ACHN (cell line): ENCODE data around the gene ARHGAP23.
"Not testable (repeated sequence)": the region's sequence is repeated elsewhere in the genome, so short reads cannot be mapped to it uniquely, and the experiment has no call there.

ENCODE experiments used
- DNase-seq: peaks from one replicate; pipeline ENCODE4 v3.0.0-alpha.2; 2015
- in situ Hi-C: cut with HindIII; loops from 2 replicates; pipeline ENCODE4 v1.10.0; 2017; ENCODE audit warnings: low sequenced_read_pairs, low pct_ligation_motif_present, low pct_unique_long_range_greater_than_20kb

The ARHGAP23 gene

DNA sequence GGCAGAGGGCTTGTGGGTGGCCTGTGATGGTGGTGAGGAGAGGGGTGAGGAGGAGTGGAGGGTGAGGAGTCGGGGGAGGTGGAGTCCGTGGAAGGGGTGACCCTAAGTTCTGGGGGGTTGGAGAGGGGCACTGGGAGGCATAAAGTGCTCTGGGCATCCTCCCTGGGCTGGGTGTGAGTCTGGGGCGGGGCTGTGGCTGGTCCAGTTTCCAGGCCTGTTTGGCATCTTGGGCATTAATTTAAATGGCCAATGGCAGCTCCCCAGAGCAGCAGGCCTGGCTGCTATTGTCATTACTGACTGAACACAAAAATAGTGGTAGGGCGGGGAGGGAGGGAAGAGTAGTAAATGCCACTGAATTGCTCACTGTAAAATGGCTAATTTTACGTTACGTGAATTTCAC lies 7.7 kb upstream of the ARHGAP23 start:
- in situ Hi-C loops: no loop called here
- DNase-seq: no peak

DNA sequence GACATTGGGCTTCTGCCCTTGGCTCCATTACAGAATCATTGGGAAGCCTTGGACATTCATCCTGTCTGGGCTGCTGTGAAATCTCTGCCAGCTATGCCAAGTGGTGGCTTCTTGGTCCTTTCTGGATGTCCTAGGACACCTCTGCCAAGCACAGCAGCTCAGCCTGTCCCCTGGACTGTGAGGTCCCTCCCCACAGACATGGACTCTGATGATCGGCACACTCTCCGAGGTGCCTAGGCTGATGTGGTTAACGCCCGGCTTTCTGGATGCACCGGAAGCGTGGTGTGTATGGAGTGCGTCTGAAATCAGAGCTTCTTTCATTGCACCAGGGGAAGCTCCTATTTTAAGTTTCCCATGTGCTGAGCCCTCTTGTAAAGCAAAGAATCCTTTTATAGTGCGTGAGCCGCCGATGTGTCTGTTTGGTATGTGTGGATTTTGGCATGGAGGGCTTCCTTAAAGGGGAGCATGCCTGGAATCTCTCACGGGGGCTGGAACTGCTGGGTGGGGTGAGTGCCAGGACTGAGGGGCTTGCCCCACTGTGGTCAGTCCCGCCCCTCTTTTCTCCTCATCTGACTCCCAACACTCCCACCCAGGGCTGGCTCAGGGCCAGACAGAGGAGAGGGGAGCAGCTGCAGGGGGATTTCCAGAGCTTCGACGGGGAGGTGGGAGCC lies 7.0 kb upstream of the ARHGAP23 start:
- DNase-seq: no peak
- in situ Hi-C loops: no loop called here

DNA sequence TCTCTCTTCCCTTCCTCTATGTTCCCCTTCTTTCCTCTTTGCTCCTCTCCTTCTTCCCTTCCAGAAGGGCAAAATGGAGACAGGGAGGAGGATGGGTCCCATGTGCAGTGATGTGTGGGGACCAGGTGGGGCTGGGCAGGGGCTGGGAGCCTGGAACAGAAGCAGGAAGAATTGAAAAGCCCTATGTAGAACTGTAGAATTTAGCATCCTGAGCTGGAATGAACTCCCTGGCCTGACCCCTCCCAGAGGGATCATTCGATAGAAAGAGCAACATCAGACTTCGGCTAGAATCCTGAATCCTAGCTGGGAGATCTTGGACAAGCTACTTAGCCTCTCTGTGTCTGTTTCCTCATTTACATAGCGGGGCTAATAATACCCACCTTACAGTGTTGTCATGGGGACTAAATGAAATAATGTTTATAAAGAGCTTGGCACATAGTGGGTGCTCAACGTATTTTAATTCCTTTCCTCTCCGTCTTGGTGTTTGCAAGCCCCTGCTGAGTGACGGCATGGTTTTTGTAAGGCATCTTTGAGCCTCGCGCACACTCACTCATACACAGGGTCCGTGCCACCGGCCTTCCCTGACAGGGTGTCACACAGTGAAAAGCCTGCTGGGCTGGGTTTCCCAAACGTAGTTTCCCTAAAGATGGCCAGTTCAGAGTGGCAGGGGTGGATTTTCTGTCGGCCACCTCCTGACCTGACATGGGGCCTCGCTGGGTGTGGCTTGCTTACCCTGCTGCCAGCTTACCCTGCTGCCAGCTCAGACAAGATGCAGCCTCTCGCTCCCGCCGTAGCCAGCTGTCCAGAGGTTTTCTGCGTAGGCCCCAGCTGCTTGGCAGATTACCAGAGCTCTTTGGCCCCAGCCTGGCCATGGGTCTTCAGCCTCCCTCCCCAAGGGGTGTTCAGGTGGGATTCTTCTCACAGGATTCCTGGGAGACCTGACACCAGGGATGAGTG lies 6.1 kb upstream of the ARHGAP23 start:
- in situ Hi-C loops: no loop called here
- no peak for DNase-seq

DNA sequence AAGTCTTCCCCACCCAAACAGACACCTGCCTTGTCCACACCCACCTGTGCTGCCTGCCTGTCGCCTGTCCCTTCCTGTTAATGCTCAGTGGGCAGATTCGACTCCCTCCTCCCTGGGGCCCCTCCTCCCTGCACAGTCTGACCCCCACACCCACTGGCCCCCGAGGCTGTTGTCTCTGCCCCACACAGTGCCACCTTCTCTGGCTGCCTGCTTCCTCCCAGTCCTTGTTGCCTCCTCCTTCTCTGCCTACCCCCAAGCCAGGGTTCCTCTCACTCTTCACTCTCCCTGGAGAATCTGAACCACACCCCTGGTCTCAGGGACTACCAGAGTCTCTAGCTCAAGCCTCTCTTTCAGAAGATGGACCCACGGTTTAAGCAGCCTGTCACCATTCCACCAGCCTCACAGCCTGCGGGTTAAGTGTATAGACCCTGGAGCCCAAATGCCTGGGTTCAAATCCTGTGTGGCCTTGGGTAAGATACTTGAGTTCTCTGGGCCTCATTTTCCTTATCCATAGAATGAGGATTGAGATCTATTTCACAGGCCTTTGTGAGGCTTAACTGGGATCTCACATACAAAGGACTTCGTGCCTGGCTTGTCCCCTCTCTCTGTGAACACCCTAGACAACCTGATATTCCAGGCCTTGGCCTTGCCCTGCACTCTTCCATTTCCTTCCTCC lies 3.8 kb upstream of the ARHGAP23 start:
- no peak for DNase-seq
- in situ Hi-C loops: no loop called here

DNA sequence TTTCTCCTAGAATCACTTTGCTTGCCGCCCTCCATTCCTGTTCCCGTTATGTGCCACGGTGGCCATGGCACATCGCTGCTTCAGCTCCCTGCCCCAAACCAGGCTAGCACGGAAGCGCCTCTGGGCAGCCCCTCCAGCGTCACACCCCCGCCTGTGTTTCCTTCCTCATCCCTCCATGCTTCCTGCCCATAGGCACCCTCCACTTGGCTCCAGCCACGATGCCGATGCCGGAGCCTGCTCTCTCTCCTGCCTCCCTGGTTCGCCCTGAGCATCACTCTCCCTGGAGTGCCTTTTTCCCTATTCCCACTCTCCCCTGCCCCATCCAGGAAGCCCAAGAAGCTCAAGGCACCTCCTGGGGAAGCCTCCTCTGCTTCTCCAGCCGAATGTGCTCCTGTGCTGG lies 3.2 kb upstream of the ARHGAP23 start:
- in situ Hi-C loops: no loop called here
- DNase-seq: no peak

DNA sequence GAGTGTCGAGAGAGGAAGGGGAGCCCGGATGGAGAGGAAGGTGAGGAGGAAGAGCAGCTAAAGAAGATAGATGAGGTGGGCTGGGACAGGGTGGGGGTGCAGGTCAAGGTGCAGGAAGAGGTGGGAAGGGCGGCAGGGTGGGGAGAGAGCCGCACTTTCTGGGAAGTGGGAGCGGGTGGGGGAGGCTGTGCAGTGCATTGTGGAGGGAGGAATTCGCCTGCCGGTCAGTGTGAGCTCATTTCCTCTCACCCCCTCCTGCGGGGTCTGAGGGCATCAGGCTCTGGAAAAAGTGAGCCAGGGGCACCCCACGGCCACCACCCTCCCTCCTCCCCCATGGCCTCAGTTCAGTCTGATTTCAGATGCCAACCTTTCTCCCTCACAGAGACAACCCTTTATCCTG lies 2.5 kb upstream of the ARHGAP23 start:
- DNase-seq: no peak
- in situ Hi-C loops: no loop called here

DNA sequence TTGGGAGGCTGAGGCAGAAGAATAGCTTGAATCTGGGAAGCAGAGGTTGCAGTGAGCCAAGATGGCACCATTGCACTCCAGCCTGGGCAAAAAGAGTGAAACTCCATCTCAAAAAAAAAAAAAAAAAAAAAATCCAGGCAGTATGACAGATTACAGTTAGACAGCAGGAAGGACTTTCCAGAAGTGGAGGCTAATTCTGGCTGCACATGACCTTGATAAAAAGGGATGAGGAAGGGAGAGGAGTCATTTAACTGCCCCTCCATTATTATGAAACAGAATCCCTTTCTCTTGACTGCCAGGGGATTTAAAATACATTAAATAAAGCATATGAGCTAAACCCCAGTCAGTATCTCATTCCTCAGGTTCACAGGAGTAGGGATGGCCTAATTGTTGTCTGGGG lies 1.8 kb upstream of the ARHGAP23 start:
- DNase-seq: no peak
- in situ Hi-C loops: no loop called here

DNA sequence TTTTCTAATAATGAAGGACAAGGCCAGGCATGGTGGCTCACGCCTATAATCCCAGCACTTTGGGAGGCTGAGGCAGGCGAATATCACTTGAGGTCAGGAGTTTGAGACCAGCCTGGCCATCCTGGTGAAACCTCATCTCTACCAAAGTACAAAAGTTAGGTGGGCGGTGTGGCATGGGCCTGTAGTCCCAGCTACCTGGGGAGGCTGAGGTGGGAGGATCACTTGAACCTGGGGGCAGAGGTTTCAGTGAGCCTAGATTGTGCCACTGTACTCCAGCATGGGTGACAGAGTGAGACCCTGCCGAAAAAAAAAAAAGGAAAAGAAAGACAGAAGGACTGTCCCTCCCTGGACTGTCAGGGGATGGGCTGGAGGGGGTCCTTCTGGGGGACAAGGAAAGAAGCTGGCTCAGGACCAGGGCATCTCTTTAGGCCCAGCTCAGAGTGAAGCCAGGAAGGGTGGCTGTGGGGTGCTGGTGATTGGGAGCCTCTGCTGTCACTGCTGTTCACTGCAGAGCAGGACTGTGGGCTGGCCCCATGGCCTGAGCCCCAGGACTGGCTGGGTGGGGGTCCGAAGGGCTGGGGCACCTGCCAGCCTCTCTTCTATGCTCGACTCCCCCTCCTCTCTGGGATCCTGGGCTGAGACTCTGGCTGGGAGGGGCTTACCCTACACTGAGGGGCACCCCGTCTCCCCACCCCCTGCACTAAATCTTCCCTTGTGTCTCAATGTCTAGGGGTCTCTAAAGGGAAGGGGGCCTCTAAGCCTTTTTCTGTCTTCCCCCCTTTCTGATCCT lies 909 bp upstream of the ARHGAP23 start:
- in situ Hi-C loops: no loop called here
- DNase-seq: no peak

DNA sequence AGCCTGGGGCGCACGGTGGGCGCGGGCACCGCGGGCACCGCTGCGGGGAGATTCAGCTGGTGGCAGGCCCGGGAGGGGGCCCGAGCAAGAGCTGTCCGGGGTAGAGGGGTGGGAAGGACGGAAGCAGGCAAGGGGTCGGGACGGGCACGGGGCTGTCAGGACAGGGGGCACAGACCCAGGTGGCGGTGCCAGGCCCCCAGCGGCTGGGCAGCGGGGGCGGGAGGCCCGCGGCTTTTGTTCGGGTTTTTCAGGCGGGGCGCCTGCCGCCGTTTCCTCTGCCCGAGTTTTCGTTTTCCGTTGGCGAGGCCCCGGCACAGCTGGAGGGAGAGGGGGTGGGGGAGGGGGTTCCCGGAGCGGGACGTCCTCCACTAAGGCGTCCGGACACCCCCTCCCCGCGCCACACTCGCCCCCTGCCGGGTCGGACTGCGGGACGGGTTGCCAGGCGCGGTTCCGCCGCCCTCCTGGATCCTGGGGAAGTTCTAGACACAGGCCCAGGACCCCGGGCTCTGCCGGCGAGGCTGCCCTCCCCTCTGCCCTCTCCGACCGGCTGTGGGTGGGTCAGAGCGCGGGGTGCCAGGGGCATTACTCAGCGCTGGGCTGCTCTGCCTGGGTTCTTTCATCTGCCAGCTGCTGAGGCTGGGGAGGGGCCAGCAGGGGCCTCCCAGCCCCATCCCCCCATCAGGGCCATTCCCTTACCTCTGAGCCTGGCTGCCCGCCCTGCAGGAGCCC lies 543 bp downstream of the ARHGAP23 start:
- peak; percentile 76 for DNase-seq
- in situ Hi-C loops: no loop called here

DNA sequence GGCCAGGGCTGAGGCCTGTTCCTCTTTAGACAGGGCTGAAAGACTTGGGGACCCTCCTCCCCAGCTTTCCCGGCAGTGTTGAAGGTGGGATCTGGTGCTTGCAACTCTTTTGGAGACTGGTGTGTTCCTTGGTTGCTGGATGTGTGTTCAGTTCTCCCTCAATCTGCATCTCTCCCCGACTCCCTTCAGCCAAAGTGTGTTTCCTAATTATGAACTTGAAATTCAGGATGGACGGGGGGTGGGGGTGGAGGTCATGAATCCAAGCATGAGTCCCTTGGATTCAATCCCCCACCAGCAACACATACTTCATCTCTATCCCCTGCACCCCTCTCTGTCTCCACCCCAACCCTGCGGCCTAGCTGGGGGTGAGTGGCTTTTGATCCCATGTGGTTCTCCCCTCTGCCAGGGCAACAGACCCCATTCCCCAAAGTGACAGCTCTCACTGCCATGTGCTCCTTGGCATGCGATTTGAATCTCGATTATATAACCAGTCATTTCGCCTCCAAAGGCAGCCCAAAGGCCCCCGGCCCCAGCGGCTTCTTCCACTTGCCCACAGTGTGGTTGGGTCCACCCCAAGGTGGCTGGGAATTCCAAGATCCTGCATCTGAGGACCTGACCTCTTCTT lies 1.3 kb downstream of the ARHGAP23 start:
- in situ Hi-C loops: no loop called here
- DNase-seq: no peak

DNA sequence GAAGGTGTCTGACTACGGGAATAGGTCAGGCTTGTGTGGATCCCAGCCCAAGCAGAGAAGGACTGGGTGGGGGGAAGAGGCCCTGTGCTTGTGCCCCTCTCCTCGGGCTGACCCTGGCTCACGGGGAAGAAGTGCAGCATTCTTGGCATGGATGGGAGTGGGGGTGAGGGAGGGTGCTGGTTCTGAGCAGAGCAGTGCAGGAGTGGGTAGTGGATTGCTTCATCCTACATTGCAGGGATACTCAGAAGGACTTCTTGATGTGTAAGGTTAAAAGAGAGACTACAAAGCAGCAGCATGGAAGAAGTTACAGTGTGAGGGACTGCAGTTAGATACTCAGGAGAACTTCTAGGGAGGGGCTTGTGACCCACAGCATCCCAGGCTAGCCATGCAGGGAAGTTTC lies 2.1 kb downstream of the ARHGAP23 start:
- in situ Hi-C loops: no loop called here
- no peak for DNase-seq

DNA sequence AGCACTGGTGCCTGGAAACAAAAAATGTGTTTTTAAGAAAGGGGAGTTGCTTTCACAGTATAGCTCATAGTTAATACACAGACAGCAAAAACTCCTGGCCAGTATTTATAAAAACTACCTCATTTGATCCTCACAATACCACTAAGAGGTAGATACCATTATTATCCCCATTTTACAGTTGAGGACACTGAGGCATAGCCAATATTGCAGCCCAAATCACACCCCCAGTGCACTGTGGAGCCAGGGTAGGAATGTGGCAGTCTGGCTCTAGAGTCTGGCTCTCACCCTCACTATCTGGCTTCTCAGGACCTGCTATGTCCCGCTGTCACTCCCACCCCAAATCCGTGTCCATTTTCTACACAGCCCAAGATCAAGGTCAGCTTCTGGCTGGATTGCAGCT lies 2.6 kb downstream of the ARHGAP23 start:
- in situ Hi-C loops: no loop called here
- DNase-seq: no peak

DNA sequence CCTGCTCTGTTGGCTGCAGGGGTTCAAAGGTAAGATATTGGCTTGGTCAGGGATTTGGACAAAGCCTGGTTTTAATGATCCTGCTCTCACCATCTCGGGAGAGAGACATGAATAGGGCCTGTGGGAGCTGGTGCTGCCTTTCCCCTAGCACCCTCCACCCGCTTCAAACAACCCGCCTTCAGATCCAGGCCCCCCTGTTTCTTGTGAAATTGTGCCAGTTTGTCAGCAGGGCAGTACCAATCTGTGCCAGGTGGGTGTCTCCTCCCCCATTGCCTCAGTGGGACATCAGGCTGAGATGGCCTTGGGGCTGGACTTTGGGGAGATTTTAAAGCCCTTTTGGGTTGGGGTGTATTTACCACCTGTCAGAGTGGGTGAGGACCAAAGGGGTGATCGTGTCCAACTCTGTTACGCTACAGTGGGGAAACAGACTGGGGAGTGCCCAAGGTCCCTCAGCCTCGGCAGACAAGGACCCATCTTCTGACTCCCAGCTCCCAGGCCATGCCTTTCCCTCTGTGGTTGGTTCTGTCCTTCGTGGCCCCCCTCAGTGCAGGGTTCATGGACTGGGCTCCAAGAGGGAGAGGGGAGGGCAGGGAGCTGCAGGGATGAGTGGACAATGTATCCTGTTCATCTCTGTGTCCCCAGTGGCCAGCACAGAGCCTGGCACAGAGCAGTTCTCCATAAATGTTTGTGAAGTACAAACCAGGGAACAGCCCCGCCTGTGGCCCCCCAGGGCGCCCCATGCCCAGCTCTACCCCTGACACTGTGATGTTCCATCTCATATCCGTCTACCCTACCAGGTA lies 3.3 kb downstream of the ARHGAP23 start:
- DNase-seq: no peak
- in situ Hi-C loops: no loop called here

DNA sequence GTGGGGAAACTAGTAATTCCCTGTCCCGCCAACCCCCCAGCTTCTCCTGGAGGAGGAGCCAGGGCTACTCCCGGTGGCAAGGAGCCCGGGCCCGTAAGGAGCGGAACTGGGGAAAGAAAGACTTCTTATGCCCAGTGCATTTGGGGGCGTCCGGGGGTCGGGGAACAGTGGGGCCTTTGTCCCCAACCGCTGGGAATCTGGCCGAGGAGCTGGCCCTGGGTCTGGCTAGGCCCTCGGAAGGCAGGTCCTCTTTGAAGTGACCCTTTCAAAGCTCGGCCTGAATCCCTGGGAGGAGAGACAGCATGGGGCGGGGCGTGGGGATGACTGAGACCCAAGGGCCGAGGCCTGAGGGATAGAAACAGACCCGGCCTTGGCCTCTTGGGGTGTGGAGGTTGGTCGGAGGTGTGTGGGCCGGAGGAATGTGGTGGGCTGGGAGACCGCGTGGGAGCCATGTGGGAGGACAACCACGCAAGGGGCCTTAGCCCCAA lies 6.0 kb downstream of the ARHGAP23 start:
- no peak for DNase-seq
- in situ Hi-C loops: no loop called here

DNA sequence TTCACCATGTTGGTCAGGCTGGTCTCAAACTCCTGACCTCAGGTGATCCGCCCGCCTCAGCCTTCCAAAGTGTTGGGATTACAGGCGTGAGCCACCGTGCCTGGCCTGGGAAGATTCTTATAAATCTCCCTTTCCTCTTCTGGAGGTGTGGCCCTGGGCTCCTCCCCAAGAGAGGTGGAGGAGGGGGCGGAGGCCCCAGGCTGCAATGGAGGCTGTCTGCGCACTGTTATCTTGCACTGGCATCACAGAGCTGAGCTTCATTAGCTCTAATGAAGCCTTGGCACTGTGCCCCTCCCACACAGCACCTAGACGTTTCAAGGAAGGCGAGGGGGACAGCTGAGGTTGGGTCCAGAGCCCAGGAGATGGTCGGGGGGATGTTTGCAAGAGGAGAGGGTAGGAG lies 7.5 kb downstream of the ARHGAP23 start:
- in situ Hi-C loops: no loop called here
- DNase-seq: no peak

DNA sequence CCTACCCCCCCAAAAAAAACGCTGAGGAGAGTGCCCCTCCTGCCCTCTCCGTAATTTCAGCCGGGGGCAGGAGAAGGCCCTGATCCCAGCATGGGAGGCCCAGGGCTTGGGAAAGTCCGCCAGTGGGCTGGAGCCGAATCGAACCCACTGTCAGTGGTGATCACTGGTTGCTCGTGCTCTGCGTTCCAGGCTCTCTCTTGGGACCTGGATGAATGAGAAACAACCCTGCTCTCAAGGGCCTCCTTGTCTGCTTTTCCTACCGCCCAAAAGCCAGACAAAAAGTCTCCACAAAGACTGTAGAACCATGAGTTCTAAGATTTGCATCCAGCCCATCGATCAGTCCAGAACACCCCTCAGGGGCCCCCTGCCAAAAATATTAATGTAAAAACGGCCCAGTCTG lies 8.1 kb downstream of the ARHGAP23 start:
- no peak for DNase-seq
- in situ Hi-C loops: no loop called here

DNA sequence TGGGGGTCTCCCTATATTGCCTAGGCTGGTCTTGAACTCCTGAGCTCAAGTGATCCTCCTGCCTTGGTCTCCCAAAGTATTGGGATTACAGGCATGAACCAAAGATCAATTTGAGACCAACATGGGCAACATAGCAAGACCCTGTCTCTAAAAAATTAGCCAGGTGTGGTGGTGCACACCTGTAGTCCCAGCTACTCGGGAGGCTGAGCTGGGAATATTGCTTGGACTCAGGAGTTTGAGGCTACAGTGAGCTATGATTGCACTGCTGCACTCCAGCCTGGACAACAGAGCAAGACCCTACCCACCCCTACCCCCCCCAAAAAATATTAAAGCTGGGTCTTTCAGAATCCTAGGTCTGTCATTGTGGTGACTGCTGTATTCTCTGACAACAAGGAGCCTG lies 9.0 kb downstream of the ARHGAP23 start:
- DNase-seq, in situ Hi-C loops: not testable (repeated sequence)
